Common myeloid progenitor, CD34-positive (primary cell): ENCODE data around the gene PCCA.
"Not testable (repeated sequence)": the region's sequence is repeated elsewhere in the genome, so short reads cannot be mapped to it uniquely, and the experiment has no call there.

Experiments
- CTCF ChIA-PET: fragments of 350-600 bp; sonication (Branson Sonifier 250); formaldehyde crosslinking; loops from one replicate; lab custom pipeline; 2021; ENCODE audit warnings: antibody characterized with exemption; lab: Charles Lee
- POLR2A ChIA-PET: fragments of 350-600 bp; sonication (Branson Sonifier 250); formaldehyde crosslinking; loops from one replicate; lab custom pipeline; 2021; ENCODE audit warnings: antibody characterized with exemption; lab: Charles Lee
- DNase-seq, 3 donors: peaks; one replicate each; pipeline versions ENCODE4 v3.0.0 to v3.0.0-alpha.2; 2013
- H3K27ac ChIP-seq, 2 experiments: 1 replicate in 1 of 2; 2 replicates in 1 of 2; pipeline ENCODE4 v1.7.0; 2013; ENCODE audit warnings: inconsistent platforms in 2 of 2, low read length in 2 of 2, mild to moderate bottlenecking in 2 of 2, low read depth in 1 of 2, moderate library complexity in 1 of 2; ENCODE audit not compliant: severe bottlenecking in 2 of 2, insufficient read depth in 1 of 2, poor library complexity in 1 of 2
- H3K27me3 ChIP-seq, 5 experiments: replicated peaks in 2 of 5; 1 replicate in 3 of 5; 2 replicates in 2 of 5; pipeline versions ENCODE4 v1.6.1 to v1.7.0; 2013; ENCODE audit warnings: low read length in 4 of 5, mild to moderate bottlenecking in 2 of 5, moderate library complexity in 2 of 5, inconsistent platforms in 1 of 5; ENCODE audit not compliant: insufficient read depth in 5 of 5, control insufficient read depth in 4 of 5
- H3K36me3 ChIP-seq, 4 experiments: 1 replicate in 2 of 4; 2 replicates in 2 of 4; pipeline versions ENCODE4 v1.6.1 to v1.7.0; 2013; ENCODE audit warnings: low read length in 3 of 4, control low read depth in 1 of 4, mild to moderate bottlenecking in 1 of 4; ENCODE audit not compliant: control insufficient read depth in 4 of 4, insufficient read depth in 4 of 4
- H3K4me1 ChIP-seq, 4 experiments: 1 replicate in 3 of 4; 2 replicates in 1 of 4; pipeline versions ENCODE4 v1.6.1 to v1.7.1; 2013; ENCODE audit warnings: low read length in 3 of 4, mild to moderate bottlenecking in 3 of 4, control low read depth in 1 of 4, inconsistent platforms in 1 of 4, moderate library complexity in 1 of 4; ENCODE audit not compliant: control insufficient read depth in 4 of 4, insufficient read depth in 4 of 4; ENCODE audit errors: control extremely low read depth in 1 of 4
- H3K4me3 ChIP-seq, 7 experiments: 1 replicate in 4 of 7; 2 replicates in 3 of 7; pipeline versions ENCODE4 v1.5.1 to v1.7.0; 2013; ENCODE audit warnings: mild to moderate bottlenecking in 7 of 7, low read length in 6 of 7, moderate library complexity in 6 of 7, inconsistent platforms in 2 of 7, low read depth in 2 of 7, control low read depth in 1 of 7; ENCODE audit not compliant: insufficient read depth in 4 of 7, control insufficient read depth in 1 of 7; ENCODE audit errors: extremely low read depth in 1 of 7
- H3K9me3 ChIP-seq, 5 experiments: 1 replicate in 4 of 5; 2 replicates in 1 of 5; pipeline versions ENCODE4 v1.6.1 to v1.7.1; 2013; ENCODE audit warnings: low read length in 4 of 5, mild to moderate bottlenecking in 2 of 5, inconsistent platforms in 1 of 5, low read depth in 1 of 5, moderate library complexity in 1 of 5; ENCODE audit not compliant: control insufficient read depth in 4 of 5, insufficient read depth in 2 of 5; ENCODE audit errors: control extremely low read depth in 1 of 5
- WGBS: methylation state at CpG from one replicate; pipeline ENCODE4 v1.1.5; 2013; ENCODE audit not compliant: insufficient coverage; 5-methylcytosine and 5-hydroxymethylcytosine counted together

The PCCA gene

DNA sequence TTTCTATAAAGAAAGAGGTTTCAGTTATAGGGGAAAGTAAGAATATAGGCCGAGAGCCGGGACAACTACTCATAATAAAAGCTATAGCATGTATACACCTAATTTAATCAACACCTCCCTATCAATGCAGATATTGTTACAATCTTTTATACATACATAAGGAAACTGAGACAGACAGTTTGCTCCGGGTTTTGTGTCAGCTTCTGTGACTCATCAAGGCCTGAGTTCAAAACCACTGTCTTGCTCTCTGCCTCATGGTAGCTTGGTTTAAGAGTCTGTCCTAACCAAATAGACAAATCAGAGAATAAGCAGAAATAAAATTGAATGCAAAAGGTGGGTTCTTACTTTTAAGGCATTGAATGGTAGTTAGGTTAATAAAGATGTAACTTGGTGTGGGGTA lies 276.8 kb downstream of the PCCA start:
- ChIA-PET CTCF (no interaction called here), POLR2A (no interaction called here)
- Histone ChIP-seq H3K36me3 (peaks cover 0 to 6% (median 0%) of the 10 kb centered on the region in 4 experiments), H3K4me3 (no peak overlapping the region), H3K9me3 (no peaks in the 10 kb centered on the region), H3K27me3 (no peaks in the 10 kb centered on the region), H3K4me1 (no peaks in the 10 kb centered on the region), H3K27ac (no peak overlapping the region)
- no CpG with 5 or more reads among the region's 3 CpGs for WGBS
- DNase-seq, result no peak

DNA sequence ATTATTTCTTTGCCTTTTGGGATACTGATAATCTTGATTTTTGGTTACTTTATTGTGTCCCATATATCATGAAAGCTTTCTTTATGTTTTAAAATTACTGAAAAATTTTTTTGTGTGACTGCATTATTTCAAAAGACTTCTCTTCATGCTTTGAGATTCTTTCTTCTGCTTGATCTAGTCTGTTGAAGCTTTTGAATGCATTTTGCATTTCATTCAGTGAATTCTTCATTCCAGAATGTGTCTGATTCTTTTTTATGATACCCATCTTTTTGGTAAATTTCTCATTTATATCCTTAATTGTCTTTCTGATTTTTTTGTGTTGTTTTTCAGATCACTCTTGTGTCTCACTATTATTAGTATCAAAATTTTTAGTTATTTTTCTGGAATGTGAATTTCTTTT lies 289.6 kb downstream of the PCCA start:
- POLR2A ChIA-PET, result no interaction called here

DNA sequence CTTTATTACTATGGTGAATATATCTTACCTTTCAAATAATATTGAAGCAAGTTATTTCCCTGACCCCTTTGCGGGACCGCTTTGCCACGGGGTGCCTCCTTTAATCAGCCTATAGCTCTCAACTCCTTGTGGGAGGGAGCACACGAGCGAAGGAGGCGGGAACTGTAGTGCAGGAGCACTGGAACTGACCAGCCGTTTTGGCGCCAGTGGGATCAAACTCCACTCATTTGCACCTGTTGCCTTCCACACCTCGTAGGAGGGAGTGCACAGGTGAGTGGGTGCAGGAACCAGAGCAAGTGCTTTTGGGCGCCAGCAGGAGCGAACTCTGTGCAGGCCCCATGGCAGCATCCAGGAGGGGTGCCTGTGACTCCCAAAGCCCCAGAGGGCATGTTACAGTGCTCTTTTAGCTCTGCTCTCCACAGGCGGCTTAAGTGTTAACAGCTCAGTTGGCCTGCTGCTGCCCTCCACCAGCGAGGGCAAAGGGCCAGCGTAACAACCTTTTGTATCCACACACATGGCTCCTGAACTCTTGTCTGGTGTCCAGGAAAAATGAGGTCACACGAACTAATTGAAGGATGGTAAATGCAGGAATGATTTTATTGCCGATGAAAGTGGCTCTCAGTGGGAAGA lies 292.8 kb downstream of the PCCA start:
- no peak for DNase-seq
- Histone ChIP-seq H3K4me3 (no peak overlapping the region), H3K27ac (no peak overlapping the region), H3K36me3 (peaks cover 0 to 7% (median 0%) of the 10 kb centered on the region in 4 experiments), H3K27me3 (no peaks in the 10 kb centered on the region), H3K4me1 (peaks cover 0 to 3% (median 0%) of the 10 kb centered on the region in 4 experiments), H3K9me3 (peaks cover 1 to 26% (median 7%) of the 10 kb centered on the region in 5 experiments)
- ChIA-PET POLR2A (no interaction called here), CTCF (no interaction called here)
- 97% methylated on average over 13 of the region's 16 CpGs for WGBS

More for the DNA sequence above, 289.6 kb downstream of the PCCA start:
- no peak for DNase-seq
- Histone ChIP-seq H3K9me3 (peaks cover 1 to 37% (median 13%) of the 10 kb centered on the region in 5 experiments), H3K27ac (no peak overlapping the region), H3K36me3 (peaks cover 0 to 10% (median 3%) of the 10 kb centered on the region in 4 experiments), H3K4me3 (no peak overlapping the region), H3K27me3 (no peaks in the 10 kb centered on the region), H3K4me1 (peaks cover 0 to 3% (median 0%) of the 10 kb centered on the region in 4 experiments)
- CTCF ChIA-PET, result no interaction called here

DNA sequence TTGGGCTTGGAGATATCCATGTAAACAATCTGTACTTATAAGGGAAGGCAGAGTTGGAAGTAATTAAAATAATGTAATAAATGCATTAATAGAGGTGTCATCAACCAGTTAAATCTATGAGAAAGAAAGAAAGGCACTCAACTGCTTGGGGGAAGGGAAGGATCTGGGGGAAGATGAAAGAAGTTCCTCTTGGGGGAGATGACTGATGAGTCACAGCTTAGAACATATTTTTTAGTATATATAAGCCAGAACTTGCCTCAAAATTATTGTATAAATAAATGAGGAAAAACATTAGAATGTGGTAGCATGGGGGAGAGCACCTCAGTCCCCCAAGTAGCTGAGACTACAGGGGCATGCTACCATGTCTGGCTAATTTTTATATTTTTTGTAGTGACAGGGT lies 293.9 kb downstream of the PCCA start:
- peak in 1 of 3 donors; percentile 4 for DNase-seq
- Histone ChIP-seq H3K27me3 (no peaks in the 10 kb centered on the region), H3K36me3 (peaks cover 0 to 11% (median 0%) of the 10 kb centered on the region in 4 experiments), H3K9me3 (peaks cover 0 to 20% (median 3%) of the 10 kb centered on the region in 5 experiments), H3K4me3 (no peak overlapping the region), H3K4me1 (peaks cover 0 to 3% (median 0%) of the 10 kb centered on the region in 4 experiments), H3K27ac (no peak overlapping the region)
- ChIA-PET POLR2A (no interaction called here), CTCF (no interaction called here)

DNA sequence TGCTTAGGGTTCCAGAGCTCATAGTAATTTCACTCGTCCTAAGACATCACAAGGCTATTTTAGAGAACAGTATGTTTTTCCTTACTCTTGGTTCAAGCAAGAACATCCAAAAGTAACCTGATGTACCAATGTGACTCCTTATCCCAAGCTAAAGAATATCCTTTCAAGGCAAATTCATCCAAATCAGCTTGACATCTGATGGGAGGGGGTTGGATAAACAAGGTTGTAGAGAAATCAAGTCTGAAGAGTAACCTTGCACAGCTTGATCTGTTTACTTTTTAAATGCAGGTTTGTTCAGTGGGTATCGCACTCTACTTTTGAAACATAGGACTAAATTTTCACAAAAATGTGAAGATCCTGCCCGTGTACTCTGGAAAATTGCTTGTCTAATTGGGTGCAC lies 298.5 kb downstream of the PCCA start:
- Histone ChIP-seq H3K36me3 (peaks cover 0 to 7% (median 2%) of the 10 kb centered on the region in 4 experiments), H3K9me3 (no peaks in the 10 kb centered on the region), H3K27ac (no peak overlapping the region), H3K4me1 (peaks cover 0 to 30% (median 0%) of the 10 kb centered on the region in 4 experiments), H3K27me3 (no peaks in the 10 kb centered on the region), H3K4me3 (no peak overlapping the region)
- ChIA-PET POLR2A (no interaction called here), CTCF (no interaction called here)
- WGBS, result 100% methylated on average over 2 of the region's 3 CpGs
- no peak for DNase-seq

DNA sequence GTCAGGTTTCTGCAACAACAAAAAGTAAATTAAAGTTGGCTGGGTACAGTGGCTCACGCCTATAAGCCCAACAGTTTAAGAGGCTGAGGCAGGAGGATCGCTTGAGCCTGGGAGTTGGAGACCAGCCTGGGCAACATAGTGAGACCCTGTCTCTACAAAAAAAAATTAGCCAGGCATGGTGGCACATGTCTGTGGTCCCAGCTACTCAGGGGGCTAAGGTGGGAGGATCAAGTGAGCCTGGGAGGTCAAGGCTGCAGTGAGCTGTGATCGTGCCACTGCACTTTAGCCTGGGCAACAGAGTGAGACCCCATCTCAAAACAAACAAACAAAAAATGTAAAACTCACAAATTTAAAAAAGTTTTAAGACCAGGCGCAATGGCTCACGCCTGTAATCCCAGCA lies 299.3 kb downstream of the PCCA start:
- WGBS, result 100% methylated on average over 2 of the region's 5 CpGs

DNA sequence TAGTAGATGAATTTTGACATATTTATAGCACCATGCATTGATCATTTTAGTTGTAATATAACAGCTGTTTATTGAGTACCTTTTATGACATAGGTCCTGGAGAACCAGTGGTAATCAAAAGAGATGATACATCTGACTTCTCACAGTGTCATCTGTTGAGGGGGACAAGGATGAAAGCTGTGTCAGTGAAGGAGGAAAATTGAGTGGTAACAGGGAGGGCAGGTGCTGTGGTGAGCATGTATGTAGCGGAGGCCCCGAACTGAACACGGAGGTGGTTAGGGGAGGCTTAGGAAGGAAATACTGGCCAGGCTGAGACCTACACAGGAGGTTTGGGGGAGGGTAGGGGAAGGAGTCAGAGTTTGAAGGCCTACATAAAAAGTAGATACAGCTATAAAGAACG lies 300.0 kb downstream of the PCCA start:
- Histone ChIP-seq H3K9me3 (no peaks in the 10 kb centered on the region), H3K4me3 (no peak overlapping the region), H3K36me3 (peaks cover 0 to 7% (median 2%) of the 10 kb centered on the region in 4 experiments), H3K27me3 (no peaks in the 10 kb centered on the region), H3K4me1 (peaks cover 0 to 38% (median 0%) of the 10 kb centered on the region in 4 experiments), H3K27ac (no peak overlapping the region)
- 81% methylated on average over 4 of the region's 4 CpGs for WGBS
- peak in 2 of 3 donors; percentile 1 to 2 for DNase-seq
- POLR2A ChIA-PET, result no interaction called here
- CTCF ChIA-PET, result no interaction called here

More for the DNA sequence above, 299.3 kb downstream of the PCCA start:
- H3K4me3 ChIP-seq, H3K36me3 ChIP-seq, H3K27ac ChIP-seq, CTCF ChIA-PET, H3K27me3 ChIP-seq, POLR2A ChIA-PET, H3K9me3 ChIP-seq, DNase-seq: not testable (repeated sequence)
- peaks cover 0 to 37% (median 0%) of the 10 kb centered on the region in 4 experiments for H3K4me1 ChIP-seq
